Osteoblast (primary cell): ENCODE results near the gene MMP19. TPM values are rescaled to one million over a fixed set of nuclear protein-coding genes. Genes with fewer than 3 reads are reported as not detected.
"Not testable (repeated sequence)": the region's sequence is repeated elsewhere in the genome, so short reads cannot be mapped to it uniquely, and the experiment has no call there.

Experiments
- DNase-seq: peaks from one replicate; pipeline ENCODE4 v3.0.0; 2011; ENCODE audit warnings: low spot score, mixed read lengths; ENCODE audit not compliant: insufficient read length; ENCODE audit errors: missing footprints
- H2AFZ ChIP-seq: 2 replicates; pipeline ENCODE4 v1.6.0; 2011; ENCODE audit warnings: mild to moderate bottlenecking, low read length
- H3K27ac ChIP-seq: 2 replicates; pipeline ENCODE4 v1.5.1; 2011; ENCODE audit warnings: mild to moderate bottlenecking, low read depth, low read length, moderate library complexity
- H3K27me3 ChIP-seq: 2 replicates; pipeline ENCODE4 v1.6.0; 2012; ENCODE audit warnings: mild to moderate bottlenecking, control low read depth, inconsistent platforms, low read length, moderate library complexity; ENCODE audit not compliant: insufficient read depth
- H3K36me3 ChIP-seq: 2 replicates; pipeline ENCODE4 v1.5.1; 2011; ENCODE audit warnings: mild to moderate bottlenecking, low read length, control low read depth, moderate library complexity; ENCODE audit not compliant: insufficient read depth
- H3K4me1 ChIP-seq: 2 replicates; pipeline ENCODE4 v1.5.1; 2011; ENCODE audit warnings: mild to moderate bottlenecking, low read length, control low read depth, moderate library complexity; ENCODE audit not compliant: insufficient read depth
- H3K4me2 ChIP-seq: 2 replicates; pipeline ENCODE4 v1.6.0; 2011; ENCODE audit warnings: mild to moderate bottlenecking, low read length; ENCODE audit not compliant: insufficient read depth
- H3K4me3 ChIP-seq: fragments of 200-600 bp; sonication (generic); 3 replicates; pipeline ENCODE4 v1.5.1; 2012; ENCODE audit warnings: mild to moderate bottlenecking, low read length, inconsistent platforms; ENCODE audit not compliant: insufficient read depth
- H3K79me2 ChIP-seq: 2 replicates; pipeline ENCODE4 v1.6.0; 2012; ENCODE audit warnings: mild to moderate bottlenecking, low read length, control low read depth, inconsistent platforms; ENCODE audit not compliant: insufficient read depth
- H3K9me3 ChIP-seq: 2 replicates; pipeline ENCODE4 v1.5.1; 2011; ENCODE audit warnings: low read depth, low read length, control low read depth
- H4K20me1 ChIP-seq: 2 replicates; pipeline ENCODE4 v1.6.0; 2012; ENCODE audit warnings: mild to moderate bottlenecking, low read length, control low read depth; ENCODE audit not compliant: insufficient read depth
- total RNA-seq: library from RNA; depleted of rRNA; stranded (reverse); fragments of >200 nt; gene quantifications from 2 replicates; pipeline ENCODE4 v1.2.3, GENCODE V29; 2012
- TF ChIP-seq, protein P1 (sequence below): IDR thresholded peaks from 2 replicates; pipeline ENCODE4 v1.5.1; 2011; ENCODE audit warnings: mild to moderate bottlenecking, low read depth, low read length, moderate library complexity; ENCODE audit errors: extremely low read depth

MMP19 gene
- total RNA-seq, 1 donor: 13.0 TPM

DNA sequence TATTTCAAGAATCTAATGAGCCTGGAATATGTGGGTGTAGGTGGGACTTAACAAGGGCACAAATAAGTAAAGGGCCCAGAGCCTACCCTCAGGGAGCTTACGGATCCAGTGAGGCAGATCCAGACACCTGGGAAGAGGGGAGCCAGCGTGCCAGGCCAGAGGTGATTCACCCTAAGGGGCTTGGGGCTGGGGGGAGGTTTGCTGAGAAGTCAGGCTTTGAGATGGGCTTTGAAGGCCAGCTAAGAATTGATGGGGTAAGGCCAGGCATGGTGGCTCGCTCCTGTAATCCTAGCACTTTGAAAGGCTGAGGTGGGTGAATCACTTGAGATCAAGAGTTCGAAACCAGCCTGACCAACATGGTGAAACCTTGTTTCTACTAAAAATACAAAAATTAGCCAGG, 695 bp upstream of the MMP19 start:
- no peak overlapping the region for H3K27ac ChIP-seq
- H3K4me1 ChIP-seq: peaks cover 45% of the 10 kb centered on the region
- H4K20me1 ChIP-seq: no peaks in the 10 kb centered on the region
- H3K4me3 ChIP-seq: no peak overlapping the region
- peaks cover 6% of the 10 kb centered on the region for H3K79me2 ChIP-seq
- TF ChIP-seq, protein P1, sequence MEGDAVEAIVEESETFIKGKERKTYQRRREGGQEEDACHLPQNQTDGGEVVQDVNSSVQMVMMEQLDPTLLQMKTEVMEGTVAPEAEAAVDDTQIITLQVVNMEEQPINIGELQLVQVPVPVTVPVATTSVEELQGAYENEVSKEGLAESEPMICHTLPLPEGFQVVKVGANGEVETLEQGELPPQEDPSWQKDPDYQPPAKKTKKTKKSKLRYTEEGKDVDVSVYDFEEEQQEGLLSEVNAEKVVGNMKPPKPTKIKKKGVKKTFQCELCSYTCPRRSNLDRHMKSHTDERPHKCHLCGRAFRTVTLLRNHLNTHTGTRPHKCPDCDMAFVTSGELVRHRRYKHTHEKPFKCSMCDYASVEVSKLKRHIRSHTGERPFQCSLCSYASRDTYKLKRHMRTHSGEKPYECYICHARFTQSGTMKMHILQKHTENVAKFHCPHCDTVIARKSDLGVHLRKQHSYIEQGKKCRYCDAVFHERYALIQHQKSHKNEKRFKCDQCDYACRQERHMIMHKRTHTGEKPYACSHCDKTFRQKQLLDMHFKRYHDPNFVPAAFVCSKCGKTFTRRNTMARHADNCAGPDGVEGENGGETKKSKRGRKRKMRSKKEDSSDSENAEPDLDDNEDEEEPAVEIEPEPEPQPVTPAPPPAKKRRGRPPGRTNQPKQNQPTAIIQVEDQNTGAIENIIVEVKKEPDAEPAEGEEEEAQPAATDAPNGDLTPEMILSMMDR: no peak
- H3K36me3 ChIP-seq: peaks cover 14% of the 10 kb centered on the region
- no peaks in the 10 kb centered on the region for H3K27me3 ChIP-seq
- H3K9me3 ChIP-seq: no peaks in the 10 kb centered on the region
- H3K4me2 ChIP-seq: no peak overlapping the region
- no peak for DNase-seq
- H2AFZ ChIP-seq: no peak overlapping the region

DNA sequence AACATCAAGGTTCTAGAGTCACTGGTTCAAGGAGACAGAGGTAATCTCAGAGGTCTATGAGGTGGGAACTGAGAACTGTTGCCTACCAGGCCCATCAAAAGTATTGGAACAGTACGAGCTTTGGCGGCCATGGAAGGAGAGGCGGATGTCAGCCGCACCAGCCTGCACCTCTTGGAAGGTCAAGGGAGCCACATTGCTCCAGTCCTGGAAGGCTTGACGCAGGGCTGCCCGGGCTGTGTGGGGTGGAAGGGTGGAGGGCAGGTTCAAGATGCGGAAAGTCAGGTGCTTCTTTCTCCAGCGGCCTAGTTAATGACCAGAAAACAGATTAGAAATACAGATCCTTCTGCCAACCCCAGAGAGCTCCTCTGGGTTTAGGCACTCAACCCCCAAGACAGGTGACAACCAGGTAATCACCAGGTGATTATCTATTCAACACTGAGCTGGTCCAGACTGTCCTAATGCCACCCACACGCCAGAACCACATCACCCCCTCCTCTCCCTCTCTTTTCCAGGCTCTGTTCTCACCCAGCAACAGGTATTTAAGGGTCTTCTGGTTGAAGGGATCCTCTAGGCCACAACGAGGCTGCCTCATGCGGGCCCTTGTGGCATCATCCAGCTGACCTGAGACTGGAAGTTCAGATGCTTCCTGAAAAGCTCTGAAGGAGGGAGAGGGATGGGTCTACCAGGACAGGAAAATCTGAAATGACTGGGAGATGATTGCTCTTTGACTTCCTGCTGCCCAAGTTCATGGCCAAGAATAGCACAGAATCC, 2.0 kb downstream of the MMP19 start:
- Histone ChIP-seq H2AFZ (no peak overlapping the region), H3K4me2 (no peak overlapping the region), H3K4me3 (no peak overlapping the region), H3K9me3 (no peaks in the 10 kb centered on the region), H3K27me3 (no peaks in the 10 kb centered on the region), H4K20me1 (no peaks in the 10 kb centered on the region), H3K79me2 (peaks cover 6% of the 10 kb centered on the region), H3K36me3 (peaks cover 20% of the 10 kb centered on the region), H3K27ac (no peak overlapping the region), H3K4me1 (peaks cover 26% of the 10 kb centered on the region)
- TF ChIP-seq, protein P1: no peak
- no peak for DNase-seq

DNA sequence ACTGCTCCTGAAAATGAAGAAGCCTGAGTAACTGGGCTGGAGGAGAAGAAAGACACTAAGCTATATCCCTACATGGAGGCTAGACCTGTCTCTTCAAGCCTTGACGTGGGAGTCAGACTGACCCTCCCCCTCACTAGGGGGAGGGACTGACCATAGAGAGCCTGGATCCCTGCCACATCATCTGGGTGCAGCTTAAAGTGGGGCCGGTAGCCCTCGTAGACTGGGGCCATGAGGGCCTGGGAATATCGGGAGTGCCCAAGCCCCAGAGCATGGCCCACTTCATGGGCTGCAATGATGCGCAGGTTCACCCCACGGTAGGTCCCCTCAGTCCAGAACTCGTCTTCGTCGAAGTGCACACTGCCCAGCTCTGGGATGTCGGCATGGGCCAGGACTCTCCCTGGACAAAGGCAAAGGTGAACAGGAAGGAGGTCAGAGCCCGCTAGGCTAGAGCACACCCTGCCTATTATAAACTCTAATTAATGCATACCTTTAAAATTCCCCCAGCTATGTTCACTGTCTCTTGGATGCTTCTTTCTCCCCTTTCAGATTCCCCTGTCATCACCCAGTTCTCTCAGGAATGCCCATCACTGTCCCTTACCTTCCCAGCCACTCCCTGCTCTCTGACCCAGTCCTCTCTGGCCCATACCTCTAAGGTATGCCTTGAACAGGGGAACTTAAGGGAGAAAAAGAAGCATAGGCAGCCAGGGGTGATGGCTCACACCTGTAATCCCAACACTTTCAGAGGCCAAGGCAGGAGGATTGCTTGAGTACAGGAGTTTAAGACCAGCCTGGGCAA, 3.2 kb downstream of the MMP19 start:
- TF ChIP-seq, protein P1: no peak
- DNase-seq: no peak
- H3K4me3 ChIP-seq: no peak overlapping the region
- H3K36me3 ChIP-seq: peaks cover 20% of the 10 kb centered on the region
- peaks cover 6% of the 10 kb centered on the region for H3K79me2 ChIP-seq
- no peaks in the 10 kb centered on the region for H3K27me3 ChIP-seq
- H3K4me1 ChIP-seq: peaks cover 20% of the 10 kb centered on the region
- H3K9me3 ChIP-seq: no peaks in the 10 kb centered on the region
- H3K4me2 ChIP-seq: no peak overlapping the region
- H2AFZ ChIP-seq: no peak overlapping the region
- no peak overlapping the region for H3K27ac ChIP-seq
- no peaks in the 10 kb centered on the region for H4K20me1 ChIP-seq

DNA sequence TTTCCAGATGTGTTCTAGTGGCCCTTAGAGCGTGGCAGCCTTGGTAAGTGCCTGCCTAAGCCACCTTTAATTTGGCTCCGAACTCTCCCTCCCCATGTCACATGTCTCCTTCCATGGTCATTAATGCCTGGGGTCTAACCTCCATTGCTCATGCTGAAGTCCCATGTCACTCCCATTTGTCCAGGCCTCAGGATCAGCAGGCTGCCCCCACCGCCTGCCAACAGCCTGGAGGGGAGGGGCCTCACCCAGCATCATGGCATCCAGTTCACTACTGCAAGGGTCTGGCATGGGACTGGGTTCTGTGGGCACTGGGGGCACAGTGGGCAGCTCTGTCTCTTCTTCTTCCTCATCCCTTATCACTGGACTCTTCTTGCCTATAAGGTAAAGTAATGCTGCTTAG, 4.4 kb downstream of the MMP19 start:
- no peak overlapping the region for H3K4me2 ChIP-seq
- H4K20me1 ChIP-seq: no peaks in the 10 kb centered on the region
- H3K36me3 ChIP-seq: peaks cover 20% of the 10 kb centered on the region
- peaks cover 6% of the 10 kb centered on the region for H3K79me2 ChIP-seq
- H2AFZ ChIP-seq: no peak overlapping the region
- H3K4me1 ChIP-seq: peaks cover 19% of the 10 kb centered on the region
- no peak overlapping the region for H3K4me3 ChIP-seq
- no peak for DNase-seq
- no peaks in the 10 kb centered on the region for H3K27me3 ChIP-seq
- TF ChIP-seq, protein P1: no peak
- H3K9me3 ChIP-seq: no peaks in the 10 kb centered on the region
- no peak overlapping the region for H3K27ac ChIP-seq

DNA sequence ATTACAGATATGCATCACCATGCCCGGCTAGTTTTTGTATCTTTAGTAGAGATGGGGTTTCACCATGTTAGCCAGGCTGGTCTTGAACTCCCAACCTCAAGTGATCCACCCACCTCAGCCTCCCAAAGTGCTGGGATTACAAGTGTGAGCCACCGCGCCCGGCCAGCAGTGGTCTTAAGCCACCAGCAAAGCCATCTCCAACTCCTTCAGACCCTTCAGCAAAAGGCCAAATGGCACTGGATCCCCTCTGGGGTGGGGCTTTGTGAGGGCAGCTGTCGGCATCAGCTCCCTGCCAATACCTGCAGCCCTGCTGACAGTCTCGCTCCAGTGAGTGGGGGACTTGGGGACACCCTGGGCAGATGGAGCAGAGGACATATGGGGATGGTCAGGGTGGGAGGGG, 8.3 kb downstream of the MMP19 start:
- H3K9me3 ChIP-seq, H3K27ac ChIP-seq, H3K79me2 ChIP-seq, H3K27me3 ChIP-seq, H4K20me1 ChIP-seq, H2AFZ ChIP-seq, H3K4me3 ChIP-seq, H3K4me2 ChIP-seq, DNase-seq: not testable (repeated sequence)
- peaks cover 10% of the 10 kb centered on the region for H3K4me1 ChIP-seq
- peaks cover 13% of the 10 kb centered on the region for H3K36me3 ChIP-seq
